ENCODE results near the gene XPC. TPM values are rescaled to one million over a fixed set of nuclear protein-coding genes. Genes with fewer than 3 reads are reported as not detected.

Gene XPC
- total RNA-seq, 3 donors from 2014 or later (not counting 1 experiment from before 2014, with no cell fraction given), result 45.5 to 62.1 (median 50.0) TPM

DNA sequence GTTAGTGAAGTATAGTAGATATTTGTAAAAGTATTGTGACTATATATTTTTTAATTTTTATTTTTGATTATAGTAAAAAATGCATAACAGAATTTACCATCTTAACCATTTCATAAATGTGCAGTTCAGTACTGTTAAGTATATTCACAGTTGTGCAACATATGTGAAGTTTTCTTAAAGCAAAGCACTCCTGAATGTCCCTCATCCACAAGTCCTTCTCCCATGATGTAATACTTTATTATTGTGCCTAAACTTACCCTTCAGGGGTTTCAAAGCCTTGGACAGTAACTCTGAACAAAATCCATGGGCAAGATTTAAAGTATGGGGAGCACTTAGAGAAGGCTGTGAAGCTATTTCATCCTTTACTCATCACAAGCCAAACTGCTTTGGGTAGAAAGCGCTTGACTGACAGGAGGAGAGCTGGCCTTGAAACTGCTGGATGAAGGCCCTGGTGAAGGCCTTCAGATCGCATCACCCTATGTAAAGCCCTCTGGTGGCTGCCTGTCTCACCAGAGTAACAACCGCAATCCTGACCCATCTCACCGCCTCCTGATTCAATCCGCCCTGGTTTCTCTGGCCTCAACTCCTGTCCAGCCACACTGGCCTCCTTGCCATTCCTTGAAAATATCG is 28.3 kb upstream of the XPC start:
- H3K27me3 ChIP-seq (ENCODE audit: control insufficient read depth, insufficient read depth, low read length), result no peaks in the 10 kb centered on the region
- peaks cover 0 to 7% of the 10 kb centered on the region in 2 donors for H3K4me1 Mint-ChIP-seq
- no peak overlapping the region for H3K4me3 ChIP-seq (ENCODE audit: low read length)
- no peak for ATAC-seq
- no peaks in the 10 kb centered on the region for H3K4me1 ChIP-seq (ENCODE audit: control insufficient read depth, insufficient read depth, low read length)
- H3K27ac Mint-ChIP-seq, result no peak overlapping the region
- intact Hi-C loops (cut with micrococcal nuclease), result no loop called here
- no peaks in the 10 kb centered on the region for H3K36me3 ChIP-seq (ENCODE audit: control insufficient read depth, insufficient read depth, low read length)
- H3K9me3 ChIP-seq (ENCODE audit: control insufficient read depth, insufficient read depth, low read length), result no peaks in the 10 kb centered on the region
- no peaks in the 10 kb centered on the region for H3K36me3 Mint-ChIP-seq
- peaks cover 0 to 2% of the 10 kb centered on the region in 2 donors for H3K27me3 Mint-ChIP-seq (ENCODE audit: low read depth in 2 of 2)
- H3K4me3 Mint-ChIP-seq, result no peak overlapping the region
- TF ChIP-seq CTCF (IDR thresholded peaks at IDR 0.05), result no peak
- no peaks in the 10 kb centered on the region for H3K9me3 Mint-ChIP-seq
- H3K27ac ChIP-seq (ENCODE audit: low read length), result no peak overlapping the region
- WGBS (ENCODE audit: insufficient coverage), result 93% methylated on average over 6 of the region's 6 CpGs
- DNase-seq, result no peak

GRCh38 chr3:14204515-14205284 is 26.3 kb upstream of the XPC start:
- Mint-ChIP-seq H3K9me3 (no peaks in the 10 kb centered on the region), H3K4me3 (no peak overlapping the region), H3K27ac (no peak overlapping the region), H3K27me3 (ENCODE audit: low read depth in 2 of 2) (no peaks in the 10 kb centered on the region), H3K4me1 (peaks cover 0 to 7% of the 10 kb centered on the region in 2 donors), H3K36me3 (no peaks in the 10 kb centered on the region)
- Histone ChIP-seq H3K36me3 (ENCODE audit: control insufficient read depth, insufficient read depth, low read length) (no peaks in the 10 kb centered on the region), H3K27ac (ENCODE audit: low read length) (no peak overlapping the region), H3K9me3 (ENCODE audit: control insufficient read depth, insufficient read depth, low read length) (no peaks in the 10 kb centered on the region), H3K4me3 (ENCODE audit: low read length) (no peak overlapping the region), H3K27me3 (ENCODE audit: control insufficient read depth, insufficient read depth, low read length) (no peaks in the 10 kb centered on the region), H3K4me1 (ENCODE audit: control insufficient read depth, insufficient read depth, low read length) (no peaks in the 10 kb centered on the region)
- DNase-seq (no peak), ATAC-seq (no peak)
- TF ChIP-seq CTCF (IDR thresholded peaks at IDR 0.05), result no peak
- intact Hi-C loops (cut with micrococcal nuclease), result no loop called here
- WGBS (ENCODE audit: insufficient coverage), result 59% methylated on average over 11 of the region's 11 CpGs

DNA sequence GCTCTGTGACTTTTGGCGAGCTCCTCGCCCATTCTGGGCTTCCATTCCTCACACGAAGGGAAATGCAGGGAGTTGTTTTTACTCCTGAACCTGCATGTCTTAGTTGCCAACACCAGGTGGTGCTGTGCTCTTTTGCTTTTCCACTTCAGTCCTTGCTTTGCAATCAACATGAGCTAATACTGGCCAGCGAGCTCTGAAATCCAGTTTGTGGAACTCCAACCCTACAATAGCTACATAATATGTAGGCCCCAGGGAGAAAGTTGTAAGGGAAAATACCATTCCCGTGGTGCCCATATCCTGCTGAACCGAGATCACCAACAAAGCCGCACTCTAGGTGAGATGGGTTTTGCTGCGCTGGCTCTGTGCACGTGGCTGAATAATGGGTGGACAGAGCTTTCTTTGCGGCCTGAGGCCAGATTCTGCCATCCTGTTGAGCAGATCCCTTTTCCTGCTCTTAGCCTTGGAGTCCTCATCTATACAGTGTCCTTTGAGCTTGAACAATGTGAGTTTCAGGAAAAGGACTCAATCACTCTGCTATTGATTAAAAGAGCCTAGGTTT is 25.2 kb upstream of the XPC start:
- Histone ChIP-seq H3K4me1 (ENCODE audit: control insufficient read depth, insufficient read depth, low read length) (no peaks in the 10 kb centered on the region), H3K36me3 (ENCODE audit: control insufficient read depth, insufficient read depth, low read length) (peaks cover 3% of the 10 kb centered on the region), H3K4me3 (ENCODE audit: low read length) (no peak overlapping the region), H3K27me3 (ENCODE audit: control insufficient read depth, insufficient read depth, low read length) (no peaks in the 10 kb centered on the region), H3K9me3 (ENCODE audit: control insufficient read depth, insufficient read depth, low read length) (no peaks in the 10 kb centered on the region), H3K27ac (ENCODE audit: low read length) (no peak overlapping the region)
- 55% methylated on average over 10 of the region's 10 CpGs for WGBS (ENCODE audit: insufficient coverage)
- ATAC-seq, result peak; percentile 66 to 81 (median 71)
- Mint-ChIP-seq H3K9me3 (no peaks in the 10 kb centered on the region), H3K4me1 (peaks cover 0 to 7% of the 10 kb centered on the region in 2 donors), H3K4me3 (no peak overlapping the region), H3K36me3 (no peaks in the 10 kb centered on the region), H3K27ac (no peak overlapping the region), H3K27me3 (ENCODE audit: low read depth in 2 of 2) (no peaks in the 10 kb centered on the region)
- peak; percentile 75 for TF ChIP-seq CTCF (IDR thresholded peaks at IDR 0.05)
- intact Hi-C loops (cut with micrococcal nuclease), result loop anchor here (1.0 kb wide), 1 partner anchor 265 kb away; no protein-coding TSS in a partner anchor
- DNase-seq, result peak in 1 of 2 donors; percentile 74

Measured in natural killer cell (primary cell).